IPS-15b (cell line): ENCODE measurements around the gene RBM18.

ENCODE experiments used
- H3K27me3 ChIP-seq: one replicate; pipeline ENCODE4 v1.6.1; 2013; ENCODE audit warnings: low read length; ENCODE audit not compliant: control insufficient read depth, insufficient read depth
- H3K36me3 ChIP-seq: one replicate; pipeline ENCODE4 v1.6.1; 2013; ENCODE audit warnings: low read length; ENCODE audit not compliant: control insufficient read depth, insufficient read depth
- H3K4me1 ChIP-seq: one replicate; pipeline ENCODE4 v1.6.1; 2013; ENCODE audit warnings: mild to moderate bottlenecking, low read length; ENCODE audit not compliant: control insufficient read depth, insufficient read depth
- H3K4me3 ChIP-seq: one replicate; pipeline ENCODE4 v1.5.1; 2013; ENCODE audit warnings: low read depth, low read length
- H3K9ac ChIP-seq: one replicate; pipeline ENCODE4 v1.6.1; 2013; ENCODE audit warnings: low read depth, mild to moderate bottlenecking, low read length
- H3K9me3 ChIP-seq: one replicate; pipeline ENCODE4 v1.6.1; 2013; ENCODE audit warnings: mild to moderate bottlenecking, low read length; ENCODE audit not compliant: control insufficient read depth, insufficient read depth

Gene RBM18

GRCh38 chr9:122193651-122194050 is 71.0 kb downstream of the RBM18 start:
- Histone ChIP-seq H3K4me1 (peaks cover 3% of the 10 kb centered on the region), H3K27me3 (peaks cover 14% of the 10 kb centered on the region), H3K9me3 (no peaks in the 10 kb centered on the region), H3K36me3 (no peaks in the 10 kb centered on the region), H3K9ac (no peak overlapping the region), H3K4me3 (no peak overlapping the region)

GRCh38 chr9:122192914-122193525 is 71.6 kb downstream of the RBM18 start:
- Histone ChIP-seq H3K36me3 (no peaks in the 10 kb centered on the region), H3K4me1 (peaks cover 3% of the 10 kb centered on the region), H3K27me3 (peaks cover 10% of the 10 kb centered on the region), H3K4me3 (no peak overlapping the region), H3K9ac (no peak overlapping the region), H3K9me3 (no peaks in the 10 kb centered on the region)

GRCh38 chr9:122192261-122192875 is 72.3 kb downstream of the RBM18 start:
- H3K9me3 ChIP-seq = no peaks in the 10 kb centered on the region

GRCh38 chr9:122191584-122191983 is 73.1 kb downstream of the RBM18 start:
- Histone ChIP-seq H3K36me3 (no peaks in the 10 kb centered on the region), H3K9ac (no peak overlapping the region), H3K4me1 (no peaks in the 10 kb centered on the region), H3K4me3 (no peak overlapping the region), H3K9me3 (no peaks in the 10 kb centered on the region), H3K27me3 (peaks cover 8% of the 10 kb centered on the region)

More at GRCh38 chr9:122192261-122192875, 72.3 kb downstream of the RBM18 start:
- Histone ChIP-seq H3K36me3 (no peaks in the 10 kb centered on the region), H3K4me1 (no peaks in the 10 kb centered on the region), H3K9ac (no peak overlapping the region), H3K27me3 (peaks cover 8% of the 10 kb centered on the region), H3K4me3 (no peak overlapping the region)

- peaks cover 8% of the 10 kb centered on the region for H3K27me3 ChIP-seq
- no peaks in the 10 kb centered on the region for H3K36me3 ChIP-seq
- no peak overlapping the region for H3K9ac ChIP-seq
- no peaks in the 10 kb centered on the region for H3K4me1 ChIP-seq
- no peaks in the 10 kb centered on the region for H3K9me3 ChIP-seq
- H3K4me3 ChIP-seq = no peak overlapping the region
Measured at GRCh38 chr9:122190597-122191381, 73.9 kb downstream of the RBM18 start.

- no peak overlapping the region for H3K9ac ChIP-seq
- H3K27me3 ChIP-seq = peaks cover 8% of the 10 kb centered on the region
- H3K9me3 ChIP-seq = no peaks in the 10 kb centered on the region
- H3K36me3 ChIP-seq = no peaks in the 10 kb centered on the region
- no peak overlapping the region for H3K4me3 ChIP-seq
- H3K4me1 ChIP-seq = no peaks in the 10 kb centered on the region
Measured at GRCh38 chr9:122188369-122188768, 76.3 kb downstream of the RBM18 start.
